Bronchial epithelial cell (primary cell): Measurements from ENCODE around the gene AFF1. TPM values are rescaled to one million over a fixed set of nuclear protein-coding genes. Genes with fewer than 3 reads are reported as not detected.

Experiments
- DNase-seq: peaks from one replicate; pipeline ENCODE4 v3.0.0-alpha.2; 2010; ENCODE audit warnings: low read depth
- FAIRE-seq: peaks from 2 replicates; lab custom pipeline; 2011; peaks lifted over from hg19 to GRCh38; lab: Jason Lieb, UNC
- H3K27me3 ChIP-seq: 2 replicates; pipeline ENCODE4 v1.5.1; 2011; ENCODE audit warnings: low read length; ENCODE audit not compliant: control insufficient read depth, insufficient read depth
- H3K36me3 ChIP-seq: 2 replicates; pipeline ENCODE4 v1.5.1; 2011; ENCODE audit warnings: low read length; ENCODE audit not compliant: control insufficient read depth, insufficient read depth
- H3K4me3 ChIP-seq: 2 replicates; pipeline ENCODE4 v1.5.1; 2011; ENCODE audit warnings: mild to moderate bottlenecking, low read depth, low read length, control low read depth
- total RNA-seq: library from RNA; depleted of rRNA; stranded (reverse); fragments of >200 nt; gene quantifications from 2 replicates; pipeline ENCODE4 v1.2.1, GENCODE V29; 2014
- TF ChIP-seq, protein P1 (sequence below): IDR thresholded peaks from 2 replicates; pipeline ENCODE4 v1.5.1; 2011; ENCODE audit warnings: mild to moderate bottlenecking, moderate library complexity, low read length, control low read depth, inconsistent platforms; ENCODE audit not compliant: insufficient read depth, severe bottlenecking

Gene AFF1
- total RNA-seq, 1 donor from 2014 or later = 9.2 TPM

DNA sequence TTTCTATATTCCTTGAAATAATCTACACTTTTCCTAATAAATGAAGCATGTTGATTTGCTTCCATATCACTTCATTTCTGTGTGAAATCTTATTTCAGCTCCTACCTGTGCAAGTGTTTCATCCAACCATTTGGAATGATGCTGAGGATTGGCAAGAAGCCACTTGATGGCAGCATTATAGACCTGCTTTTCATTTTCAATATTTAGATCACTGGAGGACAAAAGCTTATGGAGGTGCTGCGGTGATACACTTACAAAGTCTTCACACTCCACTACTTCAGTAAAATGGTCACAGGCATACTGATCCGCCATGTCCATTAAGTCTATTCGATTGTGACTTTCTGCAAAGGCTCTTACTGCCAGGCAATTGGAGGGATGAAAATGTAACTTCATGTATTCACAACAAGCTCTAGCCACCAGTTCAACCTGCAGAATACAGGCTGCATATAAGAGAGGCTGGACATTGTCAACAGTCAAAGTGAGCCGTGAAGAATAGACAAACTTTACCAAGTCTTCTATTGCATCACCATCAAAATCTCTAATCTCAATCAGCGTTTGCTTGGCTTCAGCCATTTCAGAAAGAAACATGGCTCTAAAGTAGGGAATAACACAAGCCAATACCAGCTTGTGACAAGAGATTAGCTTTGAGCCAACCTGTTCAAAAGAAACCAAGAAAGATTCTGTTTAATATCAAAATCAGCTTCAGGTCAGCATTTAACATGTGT lies 250.5 kb downstream of the AFF1 start:
- DNase-seq (no peak), FAIRE-seq (peak; percentile 50)
- no peak overlapping the region for H3K4me3 ChIP-seq
- TF ChIP-seq, protein P1, sequence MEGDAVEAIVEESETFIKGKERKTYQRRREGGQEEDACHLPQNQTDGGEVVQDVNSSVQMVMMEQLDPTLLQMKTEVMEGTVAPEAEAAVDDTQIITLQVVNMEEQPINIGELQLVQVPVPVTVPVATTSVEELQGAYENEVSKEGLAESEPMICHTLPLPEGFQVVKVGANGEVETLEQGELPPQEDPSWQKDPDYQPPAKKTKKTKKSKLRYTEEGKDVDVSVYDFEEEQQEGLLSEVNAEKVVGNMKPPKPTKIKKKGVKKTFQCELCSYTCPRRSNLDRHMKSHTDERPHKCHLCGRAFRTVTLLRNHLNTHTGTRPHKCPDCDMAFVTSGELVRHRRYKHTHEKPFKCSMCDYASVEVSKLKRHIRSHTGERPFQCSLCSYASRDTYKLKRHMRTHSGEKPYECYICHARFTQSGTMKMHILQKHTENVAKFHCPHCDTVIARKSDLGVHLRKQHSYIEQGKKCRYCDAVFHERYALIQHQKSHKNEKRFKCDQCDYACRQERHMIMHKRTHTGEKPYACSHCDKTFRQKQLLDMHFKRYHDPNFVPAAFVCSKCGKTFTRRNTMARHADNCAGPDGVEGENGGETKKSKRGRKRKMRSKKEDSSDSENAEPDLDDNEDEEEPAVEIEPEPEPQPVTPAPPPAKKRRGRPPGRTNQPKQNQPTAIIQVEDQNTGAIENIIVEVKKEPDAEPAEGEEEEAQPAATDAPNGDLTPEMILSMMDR = no peak
- H3K27me3 ChIP-seq = no peaks in the 10 kb centered on the region
- no peaks in the 10 kb centered on the region for H3K36me3 ChIP-seq

GRCh38 chr4:87188048-87188447 lies 253.2 kb downstream of the AFF1 start:
- no peak overlapping the region for H3K4me3 ChIP-seq
- no peaks in the 10 kb centered on the region for H3K36me3 ChIP-seq
- no peak for FAIRE-seq
- no peaks in the 10 kb centered on the region for H3K27me3 ChIP-seq
- TF ChIP-seq, protein P1 = no peak
- peak; percentile 32 for DNase-seq

- H3K27me3 ChIP-seq = no peaks in the 10 kb centered on the region
- FAIRE-seq = no peak
- DNase-seq = peak; percentile 13
- TF ChIP-seq, protein P1 = no peak
- H3K4me3 ChIP-seq = no peak overlapping the region
- no peaks in the 10 kb centered on the region for H3K36me3 ChIP-seq
These were observed 254.1 kb downstream of the AFF1 start for GRCh38 chr4:87188932-87189331.

Other genes starting within 250 kb of the AFF1 start
- gene SLC10A6, start 85.6 kb upstream of the AFF1 start, total RNA-seq = 10.9 and 12.1 TPM in 2 replicates
- gene C4orf36, start 42.6 kb upstream of the AFF1 start, total RNA-seq = 1.8 and 2.4 TPM in 2 replicates